Chondrocyte (in vitro differentiated cells): ENCODE data around the gene PREX1. TPM values are rescaled to one million over a fixed set of nuclear protein-coding genes. Genes with fewer than 3 reads are reported as not detected.

ENCODE experiments used
- DNase-seq: peaks from one replicate; pipeline ENCODE4 v3.0.0; 2021; ENCODE audit warnings: mixed read lengths, low spot score
- H3K27ac Mint-ChIP-seq: one replicate; pipeline ENCODE4 v1.8.0; 2021; ENCODE audit warnings: mild to moderate bottlenecking, moderate library complexity, mixed read lengths; ENCODE audit not compliant: unreplicated experiment
- H3K27me3 Mint-ChIP-seq: 2 replicates; pipeline ENCODE4 v1.8.0; 2021; ENCODE audit warnings: low read depth, mixed read lengths
- H3K36me3 Mint-ChIP-seq: 2 replicates; pipeline ENCODE4 v1.8.0; 2021; ENCODE audit warnings: low read depth, mixed read lengths
- H3K4me1 Mint-ChIP-seq: 2 replicates; pipeline ENCODE4 v1.8.0; 2021; ENCODE audit warnings: low read depth, mild to moderate bottlenecking, mixed read lengths
- H3K4me3 Mint-ChIP-seq: one replicate; pipeline ENCODE4 v1.8.0; 2021; ENCODE audit warnings: mild to moderate bottlenecking, moderate library complexity, mixed read lengths; ENCODE audit not compliant: unreplicated experiment
- H3K9me3 Mint-ChIP-seq: 2 replicates; pipeline ENCODE4 v1.8.0; 2021; ENCODE audit warnings: low read depth, mixed read lengths
- CTCF ChIP-seq: fragments of 200-600 bp; sonication (generic); IDR thresholded peaks from 2 replicates; pipeline ENCODE4 v1.5.0; 2021; ENCODE audit warnings: antibody characterized with exemption, mild to moderate bottlenecking, moderate library complexity
- total RNA-seq: library from RNA; stranded (reverse); gene quantifications from 3 replicates; pipeline ENCODE4 v1.2.1, GENCODE V29; 2021

The PREX1 gene
- total RNA-seq, 1 donor from 2014 or later, result 3.0 TPM

- Mint-ChIP-seq H3K4me1 (no peaks in the 10 kb centered on the region), H3K9me3 (peaks cover 9% of the 10 kb centered on the region), H3K4me3 (no peak overlapping the region), H3K27me3 (peaks cover 42% of the 10 kb centered on the region), H3K36me3 (peaks cover 1% of the 10 kb centered on the region), H3K27ac (no peak overlapping the region)
- DNase-seq, result no peak
- TF ChIP-seq CTCF, result no peak
These were observed 223.9 kb downstream of the PREX1 start for GRCh38 chr20:48603819-48604405.

- no peak for DNase-seq
- peaks cover 9% of the 10 kb centered on the region for H3K9me3 Mint-ChIP-seq
- peaks cover 42% of the 10 kb centered on the region for H3K27me3 Mint-ChIP-seq
- H3K36me3 Mint-ChIP-seq, result peaks cover 1% of the 10 kb centered on the region
- no peak overlapping the region for H3K4me3 Mint-ChIP-seq
- no peak overlapping the region for H3K27ac Mint-ChIP-seq
- no peak for TF ChIP-seq CTCF
- H3K4me1 Mint-ChIP-seq, result no peaks in the 10 kb centered on the region
These were observed 224.5 kb downstream of the PREX1 start for GRCh38 chr20:48603116-48603818.

- TF ChIP-seq CTCF, result no peak
- no peak overlapping the region for H3K27ac Mint-ChIP-seq
- no peak for DNase-seq
- H3K4me3 Mint-ChIP-seq, result no peak overlapping the region
- H3K27me3 Mint-ChIP-seq, result peaks cover 48% of the 10 kb centered on the region
- peaks cover 1% of the 10 kb centered on the region for H3K36me3 Mint-ChIP-seq
- peaks cover 9% of the 10 kb centered on the region for H3K9me3 Mint-ChIP-seq
- H3K4me1 Mint-ChIP-seq, result no peaks in the 10 kb centered on the region
These were observed 226.0 kb downstream of the PREX1 start for GRCh38 chr20:48601798-48602197.

- no peaks in the 10 kb centered on the region for H3K4me1 Mint-ChIP-seq
- no peak overlapping the region for H3K27ac Mint-ChIP-seq
- peaks cover 13% of the 10 kb centered on the region for H3K9me3 Mint-ChIP-seq
- H3K36me3 Mint-ChIP-seq, result peaks cover 1% of the 10 kb centered on the region
- DNase-seq, result peak; percentile 41
- peaks cover 49% of the 10 kb centered on the region for H3K27me3 Mint-ChIP-seq
- no peak overlapping the region for H3K4me3 Mint-ChIP-seq
- no peak for TF ChIP-seq CTCF
These were observed 227.3 kb downstream of the PREX1 start for GRCh38 chr20:48600470-48600945.

GRCh38 chr20:48599748-48600469 is 227.9 kb downstream of the PREX1 start:
- Mint-ChIP-seq H3K4me3 (no peak overlapping the region), H3K36me3 (peaks cover 1% of the 10 kb centered on the region), H3K4me1 (no peaks in the 10 kb centered on the region), H3K27ac (no peak overlapping the region), H3K9me3 (peaks cover 13% of the 10 kb centered on the region), H3K27me3 (peaks cover 49% of the 10 kb centered on the region)
- DNase-seq, result no peak
- no peak for TF ChIP-seq CTCF
